ENCODE measurements around the gene ERCC2. TPM values are rescaled to one million over a fixed set of nuclear protein-coding genes. Genes with fewer than 3 reads are reported as not detected.

ERCC2 gene
- total and polyA plus RNA-seq, 2 of the 4 experiments (the other 2 are of a cell fraction): 30.6 to 66.5 TPM

DNA sequence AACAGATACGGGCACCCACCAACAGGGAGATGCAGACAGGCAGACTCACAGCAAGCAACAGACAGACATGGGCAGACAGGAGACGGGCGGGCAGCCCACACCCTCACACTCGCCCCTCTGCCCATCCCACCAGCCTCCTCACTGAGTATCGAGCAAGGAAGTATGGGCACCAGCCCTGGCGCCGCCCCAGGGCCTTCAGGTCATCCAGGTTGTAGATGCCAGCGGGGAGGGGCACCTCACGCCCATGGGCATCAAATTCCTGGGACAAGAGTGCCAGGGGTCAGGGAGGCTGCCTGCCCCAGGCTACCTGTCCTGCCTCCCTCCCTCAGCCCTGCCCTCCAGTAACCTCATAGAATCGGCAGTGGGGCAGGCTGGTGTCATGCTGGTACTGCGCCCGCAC is 5.7 kb downstream of the ERCC2 start:
- Histone ChIP-seq H2BK120ac (ENCODE audit: low read depth, low read length) (no peak overlapping the region), H2BK5ac (ENCODE audit: low read depth, low read length, poor library complexity, severe bottlenecking) (no peak overlapping the region), H3K27ac (ENCODE audit: insufficient read depth, low read length) (no peak overlapping the region), H2AK9ac (replicated peaks; ENCODE audit: low read depth, low read length, poor library complexity) (no peak overlapping the region), H3K4me2 (ENCODE audit: low read depth, low read length) (no peak overlapping the region), H3K9me3 (ENCODE audit: control insufficient read depth, insufficient read depth, low read length) (no peaks in the 10 kb centered on the region), H2AFZ (replicated peaks; ENCODE audit: low read length, poor library complexity) (no peak overlapping the region), H4K91ac (ENCODE audit: insufficient read depth, low read depth, low read length) (no peak overlapping the region), H2BK15ac (ENCODE audit: low read depth, low read length) (no peak overlapping the region), H3K9ac (ENCODE audit: low read depth, low read length) (no peak overlapping the region), H3K27me3 (ENCODE audit: control insufficient read depth, insufficient read depth, low read length) (no peaks in the 10 kb centered on the region), H3K36me3 (ENCODE audit: control insufficient read depth, insufficient read depth, low read length) (peaks cover 33% of the 10 kb centered on the region), H3K4me3 (ENCODE audit: insufficient read depth, low read depth, low read length) (no peak overlapping the region), H3K4me1 (ENCODE audit: control insufficient read depth, insufficient read depth, low read length) (peaks cover 4% of the 10 kb centered on the region), H3K56ac (ENCODE audit: extremely low read depth, insufficient read depth, low read length) (no peak overlapping the region), H3K18ac (ENCODE audit: low read depth, low read length) (no peak overlapping the region), H4K5ac (ENCODE audit: low read depth, low read length) (no peak overlapping the region), H2BK20ac (ENCODE audit: low read depth, low read length) (no peak overlapping the region), H3K4ac (ENCODE audit: low read depth, low read length) (no peak overlapping the region), H2AK5ac (ENCODE audit: low read depth, low read length) (no peak overlapping the region), H3K14ac (replicated peaks; ENCODE audit: low read depth, low read length) (no peak overlapping the region), H3K9me1 (ENCODE audit: insufficient read depth, low read length) (peaks cover 6% of the 10 kb centered on the region), H4K8ac (ENCODE audit: low read depth in 2 of 2, low read length in 2 of 2) (no peak overlapping the region), H3K23ac (ENCODE audit: low read depth, low read length) (no peak overlapping the region), H4K20me1 (ENCODE audit: insufficient read depth, low read length) (no peaks in the 10 kb centered on the region), H3K79me1 (ENCODE audit: low read depth in 1 of 2, low read length in 2 of 2) (peaks cover 21 to 36% of the 10 kb centered on the region in 2 experiments)
- in situ Hi-C loops (cut with MboI; ENCODE audit: low sequenced_read_pairs) (no loop called here), dilution Hi-C loops (cut with HindIII; ENCODE audit: low sequenced_read_pairs, unreplicated experiment) (no loop called here), intact Hi-C loops (cut with micrococcal nuclease) (no loop called here)
- WGBS, 2 experiments (ENCODE audit: extremely low coverage in 2 of 2, insufficient read length in 1 of 2): 87% methylated on average over 3 of the region's 12 CpGs; no CpG with 5 or more reads in 1 of the 2 experiments
- ATAC-seq (ENCODE audit: low read depth) (no peak), DNase-seq (no peak)
- no TSS peak for BruUV-seq (replicated peaks)
- POLR2A ChIA-PET (ENCODE audit: unreplicated experiment): no interaction called here
- TF ChIP-seq CHD1 (IDR thresholded peaks at IDR 0.05; ENCODE audit: low read depth, low read length) (no peak), NFE2L2 (IDR thresholded peaks at IDR 0.05; ENCODE audit: low read depth, low read length) (no peak), RAD21 (IDR thresholded peaks at IDR 0.05; ENCODE audit: low read length) (no peak), RCOR1 (IDR thresholded peaks at IDR 0.05; ENCODE audit: insufficient replicate concordance, low read length) (no peak), MAFK (IDR thresholded peaks at IDR 0.05; ENCODE audit: low read depth, low read length) (no peak), FOS (IDR thresholded peaks at IDR 0.05; ENCODE audit: low read depth, low read length) (no peak), CEBPB (IDR thresholded peaks at IDR 0.05; ENCODE audit: low read depth, low read length) (no peak), SMC3 (IDR thresholded peaks at IDR 0.05; ENCODE audit: low read depth, low read length) (no peak), RFX5 (IDR thresholded peaks at IDR 0.05; ENCODE audit: low read depth, low read length) (no peak), MAZ (IDR thresholded peaks at IDR 0.05; ENCODE audit: borderline replicate concordance, low read depth, low read length) (no peak)
- TF ChIP-seq, protein P1, sequence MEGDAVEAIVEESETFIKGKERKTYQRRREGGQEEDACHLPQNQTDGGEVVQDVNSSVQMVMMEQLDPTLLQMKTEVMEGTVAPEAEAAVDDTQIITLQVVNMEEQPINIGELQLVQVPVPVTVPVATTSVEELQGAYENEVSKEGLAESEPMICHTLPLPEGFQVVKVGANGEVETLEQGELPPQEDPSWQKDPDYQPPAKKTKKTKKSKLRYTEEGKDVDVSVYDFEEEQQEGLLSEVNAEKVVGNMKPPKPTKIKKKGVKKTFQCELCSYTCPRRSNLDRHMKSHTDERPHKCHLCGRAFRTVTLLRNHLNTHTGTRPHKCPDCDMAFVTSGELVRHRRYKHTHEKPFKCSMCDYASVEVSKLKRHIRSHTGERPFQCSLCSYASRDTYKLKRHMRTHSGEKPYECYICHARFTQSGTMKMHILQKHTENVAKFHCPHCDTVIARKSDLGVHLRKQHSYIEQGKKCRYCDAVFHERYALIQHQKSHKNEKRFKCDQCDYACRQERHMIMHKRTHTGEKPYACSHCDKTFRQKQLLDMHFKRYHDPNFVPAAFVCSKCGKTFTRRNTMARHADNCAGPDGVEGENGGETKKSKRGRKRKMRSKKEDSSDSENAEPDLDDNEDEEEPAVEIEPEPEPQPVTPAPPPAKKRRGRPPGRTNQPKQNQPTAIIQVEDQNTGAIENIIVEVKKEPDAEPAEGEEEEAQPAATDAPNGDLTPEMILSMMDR (conservative IDR thresholded peaks at IDR 0.05; ENCODE audit: low read depth, low read length): no peak
- TF ChIP-seq, protein P2, sequence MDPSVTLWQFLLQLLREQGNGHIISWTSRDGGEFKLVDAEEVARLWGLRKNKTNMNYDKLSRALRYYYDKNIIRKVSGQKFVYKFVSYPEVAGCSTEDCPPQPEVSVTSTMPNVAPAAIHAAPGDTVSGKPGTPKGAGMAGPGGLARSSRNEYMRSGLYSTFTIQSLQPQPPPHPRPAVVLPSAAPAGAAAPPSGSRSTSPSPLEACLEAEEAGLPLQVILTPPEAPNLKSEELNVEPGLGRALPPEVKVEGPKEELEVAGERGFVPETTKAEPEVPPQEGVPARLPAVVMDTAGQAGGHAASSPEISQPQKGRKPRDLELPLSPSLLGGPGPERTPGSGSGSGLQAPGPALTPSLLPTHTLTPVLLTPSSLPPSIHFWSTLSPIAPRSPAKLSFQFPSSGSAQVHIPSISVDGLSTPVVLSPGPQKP (IDR thresholded peaks at IDR 0.05; ENCODE audit: borderline replicate concordance, low read depth, low read length): no peak
- CTCF ChIA-PET: no interaction called here

Measured in IMR-90 (cell line).